Natural killer cell (primary cell): Measurements from ENCODE around the gene NFIC. TPM values are rescaled to one million over a fixed set of nuclear protein-coding genes. Genes with fewer than 3 reads are reported as not detected.

Experiments
- ATAC-seq, 3 donors: fragments of 150-1000 bp in 2 of 3; fragments of 200-7000 bp in 1 of 3; cut with Tn5 transposase; 1 replicate in 1 of 3; 2 replicates in 2 of 3; pipeline ENCODE4 v1.10.0; 2021; ENCODE audit warnings: mild to moderate bottlenecking in 2 of 3, moderate library complexity in 2 of 3
- DNase-seq, 2 donors: peaks; one replicate each; pipeline versions ENCODE4 v3.0.0 to v3.0.0-alpha.2; 2013 to 2021; ENCODE audit warnings: mixed read lengths in 1 of 2
- H3K27ac ChIP-seq: one replicate; pipeline ENCODE4 v1.5.1; 2013; ENCODE audit warnings: mild to moderate bottlenecking, low read length
- H3K27me3 ChIP-seq: one replicate; pipeline ENCODE4 v1.6.1; 2013; ENCODE audit warnings: low read length; ENCODE audit not compliant: control insufficient read depth, insufficient read depth
- H3K36me3 ChIP-seq: one replicate; pipeline ENCODE4 v1.6.1; 2013; ENCODE audit warnings: low read length; ENCODE audit not compliant: control insufficient read depth, insufficient read depth
- H3K4me1 ChIP-seq: one replicate; pipeline ENCODE4 v1.6.1; 2013; ENCODE audit warnings: low read length; ENCODE audit not compliant: control insufficient read depth, insufficient read depth
- H3K4me3 ChIP-seq: one replicate; pipeline ENCODE4 v1.5.1; 2013; ENCODE audit warnings: low read length
- H3K9me3 ChIP-seq: one replicate; pipeline ENCODE4 v1.6.1; 2013; ENCODE audit warnings: low read length; ENCODE audit not compliant: control insufficient read depth, insufficient read depth
- H3K27ac Mint-ChIP-seq, 2 donors: one replicate each; pipeline ENCODE4 v1.8.0; 2022; ENCODE audit warnings: mild to moderate bottlenecking in 2 of 2, mixed read lengths in 2 of 2, moderate library complexity in 1 of 2
- H3K27me3 Mint-ChIP-seq, 2 donors: one replicate each; pipeline ENCODE4 v1.8.0; 2022; ENCODE audit warnings: low read depth in 2 of 2, mixed read lengths in 2 of 2
- H3K36me3 Mint-ChIP-seq: one replicate; pipeline ENCODE4 v1.8.0; 2022; ENCODE audit warnings: mixed read lengths
- H3K4me1 Mint-ChIP-seq, 2 donors: one replicate each; pipeline ENCODE4 v1.8.0; 2022; ENCODE audit warnings: mixed read lengths in 2 of 2
- H3K4me3 Mint-ChIP-seq: one replicate; pipeline ENCODE4 v1.8.0; 2022; ENCODE audit warnings: mild to moderate bottlenecking, moderate library complexity, mixed read lengths
- H3K9me3 Mint-ChIP-seq, 2 donors: one replicate each; pipeline ENCODE4 v1.8.0; 2022; ENCODE audit warnings: mixed read lengths in 2 of 2
- CTCF ChIP-seq: fragments of 200-600 bp; IDR thresholded peaks from one replicate; pipeline ENCODE4 v1.8.0; 2022; ENCODE audit warnings: antibody characterized with exemption
- WGBS: methylation state at CpG from one replicate; pipeline ENCODE4 v1.1.7; 2013; ENCODE audit warnings: missing lambda C conversion rate; ENCODE audit not compliant: insufficient coverage; 5-methylcytosine and 5-hydroxymethylcytosine counted together
- intact Hi-C: fragments of 100-400 bp; cut with micrococcal nuclease; formaldehyde crosslinking; loops from one replicate; pipeline ENCODE4 v1.14.2; 2022
- total RNA-seq, 4 donors: library from RNA; stranded (reverse); fragments of 120-200 nt in 1 of 4; gene quantifications; one replicate each; pipeline versions ENCODE4 v1.2.3 to v1.2.4, GENCODE V29; 2013 to 2022

NFIC gene
- total RNA-seq, 3 donors from 2014 or later (not counting 1 experiment from before 2014, with no cell fraction given) = 18.5 to 22.2 (median 20.6) TPM

GRCh38 chr19:3431760-3432397, 65.5 kb downstream of the NFIC start:
- Histone ChIP-seq H3K27ac (no peak overlapping the region), H3K27me3 (no peaks in the 10 kb centered on the region), H3K9me3 (no peaks in the 10 kb centered on the region), H3K4me1 (peaks cover 26% of the 10 kb centered on the region), H3K36me3 (no peaks in the 10 kb centered on the region), H3K4me3 (no peak overlapping the region)
- WGBS = 93% methylated on average over 17 of the region's 18 CpGs
- DNase-seq = no peak
- ATAC-seq = no peak
- H3K36me3 Mint-ChIP-seq = no peaks in the 10 kb centered on the region
- H3K27ac Mint-ChIP-seq = no peak overlapping the region
- H3K9me3 Mint-ChIP-seq = no peaks in the 10 kb centered on the region
- intact Hi-C loops = loop anchor here (10.0 kb wide), 1 partner anchor 247 kb away; the partner anchor contains the start of gene NCLN
- no peaks in the 10 kb centered on the region for H3K27me3 Mint-ChIP-seq
- peaks cover 7 to 28% of the 10 kb centered on the region in 2 donors for H3K4me1 Mint-ChIP-seq
- TF ChIP-seq CTCF = no peak
- no peak overlapping the region for H3K4me3 Mint-ChIP-seq

DNA sequence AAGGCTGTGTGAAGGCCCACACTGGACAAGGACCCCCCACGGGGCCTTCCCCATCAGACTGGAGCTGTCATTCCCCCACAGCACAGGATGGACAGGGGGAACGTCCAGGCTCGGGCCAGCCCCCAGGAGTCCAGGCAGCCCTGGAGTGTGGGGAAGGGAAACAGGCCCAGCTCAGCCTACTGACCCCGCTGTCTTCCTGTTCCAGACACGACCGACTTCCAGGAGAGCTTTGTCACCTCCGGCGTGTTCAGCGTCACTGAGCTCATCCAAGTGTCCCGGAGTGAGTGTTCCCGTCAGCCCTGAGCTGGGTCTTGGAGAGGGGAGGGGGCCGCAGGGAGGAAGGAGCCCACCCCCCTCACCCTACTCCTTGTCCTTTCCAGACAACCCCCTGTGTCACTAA, 66.9 kb downstream of the NFIC start:
- Mint-ChIP-seq H3K9me3 (no peaks in the 10 kb centered on the region), H3K4me3 (no peak overlapping the region), H3K36me3 (no peaks in the 10 kb centered on the region), H3K27me3 (no peaks in the 10 kb centered on the region), H3K4me1 (peaks cover 7 to 24% of the 10 kb centered on the region in 2 donors), H3K27ac (no peak overlapping the region)
- H3K27me3 ChIP-seq = no peaks in the 10 kb centered on the region
- intact Hi-C loops = loop anchor here (10.0 kb wide), 1 partner anchor 249 kb away; the partner anchor contains the start of gene NCLN
- H3K4me1 ChIP-seq = peaks cover 26% of the 10 kb centered on the region
- ATAC-seq (no peak), DNase-seq (no peak)
- no peak overlapping the region for H3K27ac ChIP-seq
- no peaks in the 10 kb centered on the region for H3K9me3 ChIP-seq
- no peak for TF ChIP-seq CTCF
- H3K36me3 ChIP-seq = no peaks in the 10 kb centered on the region
- no peak overlapping the region for H3K4me3 ChIP-seq
- 95% methylated on average over 11 of the region's 12 CpGs for WGBS

- DNase-seq = no peak
- H3K4me1 Mint-ChIP-seq = peaks cover 7 to 20% of the 10 kb centered on the region in 2 donors
- H3K4me3 Mint-ChIP-seq = peak overlapping the region; percentile 91
- no peaks in the 10 kb centered on the region for H3K9me3 Mint-ChIP-seq
- intact Hi-C loops = loop anchor here (10.0 kb wide), 1 partner anchor 249 kb away; the partner anchor contains the start of gene NCLN
- H3K4me1 ChIP-seq = peaks cover 20% of the 10 kb centered on the region
- no peaks in the 10 kb centered on the region for H3K27me3 ChIP-seq
- H3K9me3 ChIP-seq = no peaks in the 10 kb centered on the region
- peak overlapping the region; percentile 83 for H3K4me3 ChIP-seq
- H3K36me3 Mint-ChIP-seq = no peaks in the 10 kb centered on the region
- H3K27ac Mint-ChIP-seq = peak overlapping the region; percentile 92 to 96
- H3K36me3 ChIP-seq = no peaks in the 10 kb centered on the region
- no peak for TF ChIP-seq CTCF
- H3K27me3 Mint-ChIP-seq = no peaks in the 10 kb centered on the region
- ATAC-seq = no peak
- WGBS = 95% methylated on average over 11 of the region's 11 CpGs
- peak overlapping the region; percentile 84 for H3K27ac ChIP-seq
Measured at GRCh38 chr19:3433805-3434540, 67.6 kb downstream of the NFIC start.
